Erythroblast (primary cell): Measurements from ENCODE around the gene EIF4G3.
"Not testable (repeated sequence)": the region's sequence is repeated elsewhere in the genome, so short reads cannot be mapped to it uniquely, and the experiment has no call there.

Experiments used
- DNase-seq, 2 experiments: peaks; one replicate each; lab custom pipeline; 2025; lab: John Stamatoyannopoulos, UW
- GATA1 ChIP-seq: IDR thresholded peaks from 2 replicates; pipeline ENCODE4 v1.6.1; 2011; ENCODE audit warnings: low read depth, mild to moderate bottlenecking, control low read depth, low read length, moderate library complexity
- POLR2A ChIP-seq: IDR thresholded peaks from 2 replicates; pipeline ENCODE4 v1.6.1; 2011; ENCODE audit warnings: mild to moderate bottlenecking, low read length

EIF4G3 gene

GRCh38 chr1:21176586-21177555, at the start of gene EIF4G3:
Gene EIF4G3, minus strand, starts transcription at chr1:21176897. Its CDS starts 174,155 bp downstream, at chr1:21002742.
- TF ChIP-seq GATA1 = no peak
- TF ChIP-seq POLR2A = peak; percentile 72
- peak; percentile 96 to 97 for DNase-seq

GRCh38 chr1:21225065-21225464, 48.4 kb upstream of the EIF4G3 start:
- DNase-seq = no peak
- no peak for TF ChIP-seq GATA1
- TF ChIP-seq POLR2A = no peak

- TF ChIP-seq POLR2A (no peak), GATA1 (no peak)
- no peak for DNase-seq
These were observed 44.1 kb upstream of the EIF4G3 start for GRCh38 chr1:21220815-21221214.

- TF ChIP-seq POLR2A = no peak
- no peak for TF ChIP-seq GATA1
- DNase-seq = no peak
These were observed 43.0 kb upstream of the EIF4G3 start for GRCh38 chr1:21219674-21220073.

- peak in 1 of 2 experiments; percentile 63 for DNase-seq
These were observed 41.3 kb upstream of the EIF4G3 start for GRCh38 chr1:21217812-21218596.

GRCh38 chr1:21216835-21217811, 40.4 kb upstream of the EIF4G3 start:
- TF ChIP-seq POLR2A (no peak), GATA1 (no peak)
- DNase-seq = peak in 1 of 2 experiments; percentile 84

More at GRCh38 chr1:21217812-21218596, 41.3 kb upstream of the EIF4G3 start:
- no peak for TF ChIP-seq GATA1
- no peak for TF ChIP-seq POLR2A

GRCh38 chr1:21212126-21212525, 35.4 kb upstream of the EIF4G3 start:
- DNase-seq = no peak
- TF ChIP-seq POLR2A (no peak), GATA1 (no peak)

- DNase-seq = not testable (repeated sequence)
These were observed 31.5 kb upstream of the EIF4G3 start for GRCh38 chr1:21208137-21208700.

GRCh38 chr1:21206117-21206516, 29.4 kb upstream of the EIF4G3 start:
- DNase-seq = no peak
- TF ChIP-seq POLR2A (no peak), GATA1 (no peak)

- TF ChIP-seq POLR2A (no peak), GATA1 (no peak)
- DNase-seq = no peak
These were observed 28.7 kb upstream of the EIF4G3 start for GRCh38 chr1:21205416-21205815.

- DNase-seq = no peak
- no peak for TF ChIP-seq POLR2A
- no peak for TF ChIP-seq GATA1
These were observed 25.0 kb upstream of the EIF4G3 start for GRCh38 chr1:21201650-21202049.

GRCh38 chr1:21201238-21201637, 24.5 kb upstream of the EIF4G3 start:
- DNase-seq = not testable (repeated sequence)

GRCh38 chr1:21200767-21201166, 24.1 kb upstream of the EIF4G3 start:
- no peak for DNase-seq
- TF ChIP-seq POLR2A (no peak), GATA1 (no peak)
